ENCODE data around the gene ASB7.

ASB7 gene, protein sequence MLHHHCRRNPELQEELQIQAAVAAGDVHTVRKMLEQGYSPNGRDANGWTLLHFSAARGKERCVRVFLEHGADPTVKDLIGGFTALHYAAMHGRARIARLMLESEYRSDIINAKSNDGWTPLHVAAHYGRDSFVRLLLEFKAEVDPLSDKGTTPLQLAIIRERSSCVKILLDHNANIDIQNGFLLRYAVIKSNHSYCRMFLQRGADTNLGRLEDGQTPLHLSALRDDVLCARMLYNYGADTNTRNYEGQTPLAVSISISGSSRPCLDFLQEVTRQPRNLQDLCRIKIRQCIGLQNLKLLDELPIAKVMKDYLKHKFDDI

GRCh38 chr15:100602064-100602822 is at the start of gene ASB7, which contains the start of gene LINS1:
Gene ASB7, plus strand, starts transcription at chr15:100602589. Its CDS starts 9,628 bp downstream, at chr15:100612217.
Gene LINS1, minus strand, starts transcription at chr15:100602184. Its CDS starts 21,342 bp downstream, at chr15:100580842.
- Histone ChIP-seq H3K36me3 (ENCODE audit: control insufficient read depth, insufficient read depth, low read length) (no peaks in the 10 kb centered on the region), H3K27ac (ENCODE audit: low read depth, low read length) (peak within 1 kb of the TSS; percentile 78), H3K9ac (ENCODE audit: low read length) (peak within 1 kb of the TSS; percentile 98), H3K27me3 (ENCODE audit: control insufficient read depth, insufficient read depth, low read length) (no peaks in the 10 kb centered on the region), H3K4me3 (ENCODE audit: low read length) (peak within 1 kb of the TSS; percentile 94), H3K4me1 (ENCODE audit: control insufficient read depth, insufficient read depth, low read length) (peaks cover 17% of the 10 kb centered on the region)

GRCh38 chr15:100553468-100553867 is 48.9 kb upstream of the ASB7 start:
- no peaks in the 10 kb centered on the region for H3K36me3 ChIP-seq (ENCODE audit: control insufficient read depth, insufficient read depth, low read length)
- H3K27ac ChIP-seq (ENCODE audit: low read depth, low read length), result no peak overlapping the region
- H3K9ac ChIP-seq (ENCODE audit: low read length), result no peak overlapping the region
- no peak overlapping the region for H3K4me3 ChIP-seq (ENCODE audit: low read length)
- no peaks in the 10 kb centered on the region for H3K27me3 ChIP-seq (ENCODE audit: control insufficient read depth, insufficient read depth, low read length)
- H3K4me1 ChIP-seq (ENCODE audit: control insufficient read depth, insufficient read depth, low read length), result no peaks in the 10 kb centered on the region

GRCh38 chr15:100558771-100559254 is 43.6 kb upstream of the ASB7 start:
- Histone ChIP-seq H3K4me3 (ENCODE audit: low read length) (no peak overlapping the region), H3K27me3 (ENCODE audit: control insufficient read depth, insufficient read depth, low read length) (no peaks in the 10 kb centered on the region), H3K4me1 (ENCODE audit: control insufficient read depth, insufficient read depth, low read length) (no peaks in the 10 kb centered on the region), H3K36me3 (ENCODE audit: control insufficient read depth, insufficient read depth, low read length) (no peaks in the 10 kb centered on the region), H3K27ac (ENCODE audit: low read depth, low read length) (no peak overlapping the region), H3K9ac (ENCODE audit: low read length) (no peak overlapping the region)

DNA sequence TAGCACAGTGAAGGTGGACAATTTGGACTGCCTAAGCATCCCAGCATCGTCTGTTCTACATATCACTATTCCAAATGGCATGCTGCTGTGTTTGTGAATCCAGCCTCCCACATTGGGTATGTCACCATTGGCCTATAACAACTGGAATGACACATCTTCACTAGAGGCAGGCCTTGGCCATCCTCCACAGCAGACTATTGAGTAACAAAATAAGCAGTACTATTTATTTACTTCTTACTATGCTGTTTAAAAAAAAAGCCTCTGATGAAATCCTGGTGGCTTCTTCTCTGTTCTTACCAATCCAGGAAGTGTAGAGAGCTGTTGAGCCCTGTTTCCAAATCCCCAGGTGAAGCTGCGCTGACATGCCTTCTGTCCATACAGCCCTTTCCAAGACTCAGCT is 43.1 kb upstream of the ASB7 start:
- Histone ChIP-seq H3K27ac (ENCODE audit: low read depth, low read length) (no peak overlapping the region), H3K4me1 (ENCODE audit: control insufficient read depth, insufficient read depth, low read length) (no peaks in the 10 kb centered on the region), H3K4me3 (ENCODE audit: low read length) (no peak overlapping the region), H3K27me3 (ENCODE audit: control insufficient read depth, insufficient read depth, low read length) (no peaks in the 10 kb centered on the region), H3K36me3 (ENCODE audit: control insufficient read depth, insufficient read depth, low read length) (no peaks in the 10 kb centered on the region), H3K9ac (ENCODE audit: low read length) (no peak overlapping the region)

DNA sequence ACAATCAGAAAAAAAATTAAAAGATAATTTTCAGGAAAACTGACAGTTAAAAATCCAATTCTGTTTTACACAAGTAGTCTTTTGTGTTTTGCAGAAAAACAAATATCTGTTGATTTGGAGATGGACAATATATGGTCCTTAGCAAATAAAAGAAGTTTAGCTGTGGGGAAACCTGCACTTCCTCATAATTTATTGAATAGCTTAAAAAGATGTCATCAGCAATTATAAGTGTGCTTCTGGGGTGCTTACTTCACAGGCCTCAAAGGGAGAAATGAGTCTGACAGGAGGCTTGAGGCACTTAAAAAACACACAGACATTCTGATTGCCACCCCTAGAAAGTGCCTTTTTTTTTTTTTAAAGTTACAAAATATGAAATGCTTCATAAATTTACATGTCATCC is 42.1 kb upstream of the ASB7 start:
- no peaks in the 10 kb centered on the region for H3K27me3 ChIP-seq (ENCODE audit: control insufficient read depth, insufficient read depth, low read length)
- H3K4me3 ChIP-seq (ENCODE audit: low read length), result no peak overlapping the region
- H3K27ac ChIP-seq (ENCODE audit: low read depth, low read length), result no peak overlapping the region
- H3K4me1 ChIP-seq (ENCODE audit: control insufficient read depth, insufficient read depth, low read length), result no peaks in the 10 kb centered on the region
- no peaks in the 10 kb centered on the region for H3K36me3 ChIP-seq (ENCODE audit: control insufficient read depth, insufficient read depth, low read length)
- no peak overlapping the region for H3K9ac ChIP-seq (ENCODE audit: low read length)

- H3K4me1 ChIP-seq (ENCODE audit: control insufficient read depth, insufficient read depth, low read length), result no peaks in the 10 kb centered on the region
These were observed 36.8 kb upstream of the ASB7 start for GRCh38 chr15:100565591-100565990.

DNA sequence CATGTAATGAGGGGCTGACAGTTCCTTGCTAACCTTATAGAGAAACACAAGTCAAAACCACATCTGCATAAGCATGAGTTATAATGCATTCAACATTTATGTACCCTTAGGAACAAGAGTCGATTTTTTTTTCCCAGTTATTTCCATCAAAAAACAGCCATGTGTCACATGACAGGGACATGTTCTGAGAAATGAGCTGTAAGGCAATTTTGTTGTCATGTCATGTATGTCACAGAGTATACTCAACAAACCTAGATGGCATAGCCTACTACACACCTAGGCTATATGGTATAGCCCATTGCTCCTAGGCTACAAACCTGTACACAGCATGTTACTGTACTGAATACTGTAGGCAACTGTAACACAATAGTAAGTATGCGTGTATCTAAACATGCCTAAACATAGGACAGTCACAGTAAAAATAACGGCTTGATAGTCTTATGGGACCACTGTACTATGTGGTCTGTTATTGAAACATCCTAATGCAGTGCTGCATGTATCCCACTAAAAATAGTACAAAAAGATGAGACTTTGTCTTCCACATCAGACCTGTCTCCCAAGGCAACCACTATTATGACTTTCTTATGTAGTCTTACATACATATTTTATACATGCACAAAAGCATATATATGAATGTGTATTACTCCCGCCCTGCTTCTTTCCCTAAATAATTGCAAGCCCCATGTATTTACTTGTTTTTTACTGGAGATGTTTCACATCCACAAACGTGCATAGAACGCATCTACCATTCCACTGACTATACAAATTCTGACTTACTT is 35.4 kb upstream of the ASB7 start:
- Histone ChIP-seq H3K9ac (ENCODE audit: low read length) (no peak overlapping the region), H3K27ac (ENCODE audit: low read depth, low read length) (no peak overlapping the region), H3K36me3 (ENCODE audit: control insufficient read depth, insufficient read depth, low read length) (peaks cover 3% of the 10 kb centered on the region), H3K27me3 (ENCODE audit: control insufficient read depth, insufficient read depth, low read length) (no peaks in the 10 kb centered on the region), H3K4me3 (ENCODE audit: low read length) (no peak overlapping the region), H3K4me1 (ENCODE audit: control insufficient read depth, insufficient read depth, low read length) (no peaks in the 10 kb centered on the region)

More at GRCh38 chr15:100565591-100565990, 36.8 kb upstream of the ASB7 start:
- Histone ChIP-seq H3K4me3 (ENCODE audit: low read length) (no peak overlapping the region), H3K27me3 (ENCODE audit: control insufficient read depth, insufficient read depth, low read length) (no peaks in the 10 kb centered on the region), H3K9ac (ENCODE audit: low read length) (no peak overlapping the region), H3K27ac (ENCODE audit: low read depth, low read length) (no peak overlapping the region), H3K36me3 (ENCODE audit: control insufficient read depth, insufficient read depth, low read length) (peaks cover 3% of the 10 kb centered on the region)

DNA sequence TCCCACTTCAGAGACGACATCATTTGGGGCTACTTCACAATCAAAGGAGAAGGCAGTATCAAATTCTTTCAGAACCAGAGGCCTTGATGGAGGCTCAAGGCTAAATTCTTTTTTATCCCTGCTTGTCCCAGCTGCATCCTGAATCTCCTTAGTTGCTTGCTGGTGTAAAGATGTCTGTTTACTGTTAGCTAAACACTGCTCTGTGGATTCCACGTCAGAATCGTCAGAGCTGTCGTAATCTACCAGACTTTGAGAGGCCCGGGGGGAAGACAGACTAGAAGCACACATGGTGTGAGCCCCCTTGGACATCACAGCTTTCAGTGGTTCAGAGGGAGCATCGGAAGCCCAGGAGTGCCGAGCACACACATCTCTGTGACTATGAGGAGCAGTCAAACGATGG is 33.0 kb upstream of the ASB7 start:
- no peaks in the 10 kb centered on the region for H3K27me3 ChIP-seq (ENCODE audit: control insufficient read depth, insufficient read depth, low read length)
- H3K27ac ChIP-seq (ENCODE audit: low read depth, low read length), result no peak overlapping the region
- no peaks in the 10 kb centered on the region for H3K4me1 ChIP-seq (ENCODE audit: control insufficient read depth, insufficient read depth, low read length)
- peaks cover 3% of the 10 kb centered on the region for H3K36me3 ChIP-seq (ENCODE audit: control insufficient read depth, insufficient read depth, low read length)
- H3K4me3 ChIP-seq (ENCODE audit: low read length), result no peak overlapping the region
- H3K9ac ChIP-seq (ENCODE audit: low read length), result no peak overlapping the region

- H3K4me3 ChIP-seq (ENCODE audit: low read length), result no peak overlapping the region
- H3K4me1 ChIP-seq (ENCODE audit: control insufficient read depth, insufficient read depth, low read length), result no peaks in the 10 kb centered on the region
- peaks cover 3% of the 10 kb centered on the region for H3K36me3 ChIP-seq (ENCODE audit: control insufficient read depth, insufficient read depth, low read length)
- no peaks in the 10 kb centered on the region for H3K27me3 ChIP-seq (ENCODE audit: control insufficient read depth, insufficient read depth, low read length)
- H3K9ac ChIP-seq (ENCODE audit: low read length), result no peak overlapping the region
- no peak overlapping the region for H3K27ac ChIP-seq (ENCODE audit: low read depth, low read length)
These were observed 32.1 kb upstream of the ASB7 start for GRCh38 chr15:100570275-100570674.

DNA sequence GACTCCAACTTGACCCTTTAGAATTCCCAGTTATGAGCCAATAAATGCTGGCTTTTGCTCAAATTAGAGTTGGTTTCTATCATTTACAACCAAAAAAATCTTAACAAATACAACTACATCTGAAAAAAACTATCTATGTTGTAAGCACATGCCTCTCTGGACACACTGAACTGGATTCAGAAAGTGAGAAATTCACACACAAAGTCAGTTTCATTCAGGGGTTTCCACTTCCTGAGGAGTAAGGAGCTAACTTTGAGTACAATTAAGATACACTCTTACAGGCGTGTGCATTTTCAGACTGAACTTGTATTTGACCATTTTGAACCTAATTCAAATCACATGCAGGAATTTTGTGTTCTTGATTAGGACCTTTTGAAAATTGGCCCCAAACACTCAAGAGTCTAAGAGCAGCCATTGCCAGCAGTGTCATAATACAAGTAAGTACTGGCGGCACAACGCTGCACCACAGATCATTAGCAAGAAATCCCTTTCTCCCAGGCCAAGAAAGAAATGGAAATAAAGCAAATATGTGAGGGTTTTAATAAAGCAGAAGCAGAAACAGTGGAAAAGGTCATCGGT is 31.6 kb upstream of the ASB7 start:
- Histone ChIP-seq H3K36me3 (ENCODE audit: control insufficient read depth, insufficient read depth, low read length) (peaks cover 3% of the 10 kb centered on the region), H3K4me3 (ENCODE audit: low read length) (no peak overlapping the region)

DNA sequence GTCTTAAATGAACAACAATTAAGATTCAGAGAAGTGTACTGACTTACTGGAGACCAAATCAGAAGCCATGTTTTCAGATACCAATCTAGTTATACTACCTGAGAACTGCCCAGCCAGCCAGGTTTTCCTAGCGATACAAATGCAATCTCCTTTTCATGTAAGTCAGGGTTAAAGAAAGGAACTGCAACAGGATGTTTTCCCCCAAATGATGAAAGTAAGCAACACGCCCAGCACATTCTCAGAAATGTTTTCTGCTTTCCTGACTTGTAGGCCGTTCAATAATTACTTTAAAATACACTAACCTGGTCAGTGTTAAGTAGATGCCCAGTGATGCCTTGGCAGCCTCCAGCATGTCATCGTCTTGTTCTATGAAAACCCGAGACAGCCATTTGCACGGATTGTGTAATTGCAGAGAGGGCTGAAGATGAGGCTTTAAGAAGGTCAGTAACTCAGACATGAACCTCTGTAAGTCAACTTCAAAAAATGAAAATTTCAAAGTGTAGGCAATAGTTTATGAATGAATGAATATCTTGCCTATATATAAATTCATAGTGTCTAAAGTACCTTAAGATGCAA is 30.7 kb upstream of the ASB7 start:
- Histone ChIP-seq H3K4me3 (ENCODE audit: low read length) (no peak overlapping the region), H3K36me3 (ENCODE audit: control insufficient read depth, insufficient read depth, low read length) (peaks cover 3% of the 10 kb centered on the region), H3K27ac (ENCODE audit: low read depth, low read length) (no peak overlapping the region), H3K9ac (ENCODE audit: low read length) (no peak overlapping the region), H3K4me1 (ENCODE audit: control insufficient read depth, insufficient read depth, low read length) (no peaks in the 10 kb centered on the region), H3K27me3 (ENCODE audit: control insufficient read depth, insufficient read depth, low read length) (no peaks in the 10 kb centered on the region)

More for the DNA sequence above, 31.6 kb upstream of the ASB7 start:
- H3K9ac ChIP-seq (ENCODE audit: low read length), result no peak overlapping the region
- H3K27ac ChIP-seq (ENCODE audit: low read depth, low read length), result no peak overlapping the region
- H3K27me3 ChIP-seq (ENCODE audit: control insufficient read depth, insufficient read depth, low read length), result no peaks in the 10 kb centered on the region
- H3K4me1 ChIP-seq (ENCODE audit: control insufficient read depth, insufficient read depth, low read length), result no peaks in the 10 kb centered on the region
